GM21360 (cell line): ENCODE results near the gene ADAMTS10.
"Not testable (repeated sequence)": the region's sequence is repeated elsewhere in the genome, so short reads cannot be mapped to it uniquely, and the experiment has no call there.

Source experiments
- ATAC-seq: cut with Tn5 transposase; IDR thresholded peaks from one replicate; pipeline ENCODE4 v1.9.1; 2021; ENCODE audit warnings: mild to moderate bottlenecking, moderate library complexity; ENCODE audit not compliant: unreplicated experiment

The ADAMTS10 gene

GRCh38 chr19:8566855-8567254 is 43.7 kb downstream of the ADAMTS10 start:
- no peak for ATAC-seq

- not testable (repeated sequence) for ATAC-seq
These were observed 45.6 kb downstream of the ADAMTS10 start for GRCh38 chr19:8564866-8565265.

GRCh38 chr19:8561075-8561764 is 49.3 kb downstream of the ADAMTS10 start:
- no peak for ATAC-seq

- no peak for ATAC-seq
These were observed 52.2 kb downstream of the ADAMTS10 start for GRCh38 chr19:8558325-8558724.

- ATAC-seq: no peak
These were observed 52.8 kb downstream of the ADAMTS10 start for GRCh38 chr19:8557642-8558238.

- not testable (repeated sequence) for ATAC-seq
These were observed 56.8 kb downstream of the ADAMTS10 start for GRCh38 chr19:8553729-8554128.

GRCh38 chr19:8552810-8553209 is 57.7 kb downstream of the ADAMTS10 start:
- no peak for ATAC-seq

- no peak for ATAC-seq
These were observed 60.4 kb downstream of the ADAMTS10 start for GRCh38 chr19:8550070-8550469.

- ATAC-seq: no peak
These were observed 64.8 kb downstream of the ADAMTS10 start for GRCh38 chr19:8545743-8546142.

GRCh38 chr19:8544168-8544567 is 66.3 kb downstream of the ADAMTS10 start:
- no peak for ATAC-seq

GRCh38 chr19:8539621-8540149 is 70.8 kb downstream of the ADAMTS10 start:
- no peak for ATAC-seq

GRCh38 chr19:8537099-8537498 is 73.4 kb downstream of the ADAMTS10 start:
- no peak for ATAC-seq

- no peak for ATAC-seq
These were observed 74.2 kb downstream of the ADAMTS10 start for GRCh38 chr19:8536282-8536681.

GRCh38 chr19:8532225-8532624 is 78.3 kb downstream of the ADAMTS10 start:
- ATAC-seq: no peak

- no peak for ATAC-seq
These were observed 79.0 kb downstream of the ADAMTS10 start for GRCh38 chr19:8531470-8531869.
